Measurements from ENCODE around the gene KRTAP10-4.
"Not testable (repeated sequence)": the region's sequence is repeated elsewhere in the genome, so short reads cannot be mapped to it uniquely, and the experiment has no call there.

KRTAP10-4 gene

DNA sequence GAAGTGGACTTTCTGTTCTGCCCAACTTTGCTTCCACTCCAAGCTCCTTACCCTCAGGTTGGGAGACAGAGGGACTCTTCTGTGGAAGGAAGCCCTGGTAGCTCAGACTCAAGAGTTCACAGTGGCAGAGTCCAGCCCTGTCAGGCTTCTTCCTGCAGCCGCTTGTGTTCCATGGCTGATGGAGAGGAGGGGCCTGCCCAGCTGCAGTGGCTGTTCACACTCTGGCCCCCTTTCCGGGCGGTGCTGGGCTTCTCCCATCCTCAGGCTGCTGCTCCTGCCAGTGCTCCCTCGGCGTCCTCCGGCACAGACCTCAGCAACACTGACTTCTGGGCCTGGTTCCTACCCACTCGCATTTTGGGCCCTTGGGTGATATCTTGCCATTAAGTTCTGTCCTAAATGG is 37.6 kb upstream of the KRTAP10-4 start:
- no peak for DNase-seq

DNA sequence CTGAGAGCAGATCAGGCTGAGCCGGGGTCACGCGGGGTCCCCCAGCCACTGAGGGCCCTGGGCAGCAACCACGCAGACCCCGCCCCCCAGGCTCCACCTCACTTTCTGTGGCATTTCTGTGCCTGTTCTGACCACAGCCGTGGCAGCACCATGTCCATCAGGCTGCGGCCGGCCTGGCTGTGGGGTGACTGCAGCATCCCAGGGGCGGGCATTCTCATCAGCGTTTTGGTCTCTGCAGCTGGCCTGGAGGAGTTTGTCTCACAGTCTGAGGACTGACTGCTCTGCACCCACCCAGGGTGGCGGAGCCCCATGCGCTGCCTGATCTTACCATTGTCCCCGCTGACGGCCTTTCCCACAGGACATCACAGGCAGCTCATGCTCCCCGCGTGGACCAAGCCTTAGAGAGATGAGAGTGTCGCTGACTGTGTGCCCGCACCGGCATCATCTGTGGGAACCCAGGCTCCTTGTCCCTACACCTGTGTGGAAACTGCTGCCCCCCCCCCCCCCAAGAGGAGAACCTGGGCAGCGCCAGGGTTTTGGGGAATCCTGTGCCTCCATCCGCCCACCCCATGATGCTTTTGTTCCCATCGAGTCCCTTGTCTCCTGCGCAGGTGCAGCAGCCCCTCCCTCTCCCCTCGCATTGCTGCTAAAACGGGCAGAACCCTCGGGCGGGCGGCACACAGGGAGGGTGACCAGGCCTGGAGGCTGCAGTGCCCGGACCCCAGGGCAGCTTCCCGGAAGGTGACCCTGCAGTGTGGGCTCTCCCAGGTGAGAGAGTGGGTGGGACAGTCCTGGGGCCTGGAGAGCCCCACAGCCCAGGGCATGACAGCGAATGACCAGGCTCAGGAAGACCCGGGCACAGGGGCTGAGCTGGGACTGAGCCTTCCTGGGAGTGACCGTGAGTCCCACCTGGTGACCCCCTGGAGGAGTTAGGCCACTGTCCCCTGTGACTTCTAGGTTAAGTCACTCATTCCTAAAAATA is 35.3 kb upstream of the KRTAP10-4 start:
- no peak for DNase-seq

DNA sequence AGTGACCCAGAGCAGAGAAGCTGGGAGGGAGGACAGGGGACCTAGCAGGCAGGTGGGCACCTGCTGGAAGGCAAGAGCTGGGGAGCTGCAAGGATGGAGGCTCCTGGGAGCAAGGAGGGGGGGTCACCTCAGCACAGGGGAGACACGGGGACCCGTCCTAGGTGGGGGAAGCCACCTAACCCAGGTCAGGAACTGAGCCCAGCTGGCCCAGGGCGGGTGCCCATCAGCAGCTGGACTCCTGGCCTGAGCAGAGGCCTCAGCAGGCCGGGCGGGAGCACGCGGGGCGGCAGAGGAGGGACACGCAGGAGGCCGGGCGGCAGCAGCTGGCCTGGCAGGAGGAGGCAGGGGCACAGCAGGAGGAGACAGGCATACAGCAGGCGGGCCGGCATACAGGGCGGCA is 34.5 kb upstream of the KRTAP10-4 start:
- DNase-seq: no peak

DNA sequence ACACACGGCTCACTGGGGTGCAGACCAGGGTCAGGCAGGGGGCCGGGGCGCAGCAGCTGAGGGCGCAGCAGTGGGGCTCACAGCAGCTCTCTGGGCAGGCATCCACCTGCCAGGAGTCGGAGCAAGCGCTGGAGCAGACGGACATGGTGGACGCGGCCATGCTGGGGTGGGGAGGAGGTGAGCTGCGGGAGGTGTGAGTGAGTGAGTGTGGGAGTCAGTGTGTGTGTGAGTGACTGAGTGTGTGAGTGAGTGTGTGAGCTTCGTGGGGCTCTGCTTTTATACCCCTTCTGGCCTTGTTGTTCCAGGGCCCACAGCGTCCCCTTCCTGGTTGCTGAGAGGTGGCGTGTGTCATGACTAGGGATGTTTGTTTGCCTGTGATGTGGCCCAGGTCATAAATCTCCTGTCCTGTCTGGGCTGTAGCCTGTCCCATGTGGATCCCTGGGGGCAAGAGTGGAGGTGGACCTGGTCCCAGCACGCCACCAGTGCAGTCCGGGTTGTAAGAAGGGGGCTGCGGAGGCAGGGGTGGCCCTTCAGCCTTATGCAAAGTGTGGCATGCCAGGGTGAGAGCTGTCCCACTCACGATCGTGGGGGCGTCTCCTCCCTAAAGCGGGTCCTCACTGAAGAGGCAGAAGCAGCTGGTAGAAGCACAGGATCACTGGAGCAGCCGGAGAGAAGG is 33.4 kb upstream of the KRTAP10-4 start, which contains the start of gene KRTAP10-1:
Gene KRTAP10-1 (minus strand): TSS at position 205 of the 676 bp plus-strand sequence. CDS start 45 bp downstream, at position 160.
- no peak for DNase-seq

DNA sequence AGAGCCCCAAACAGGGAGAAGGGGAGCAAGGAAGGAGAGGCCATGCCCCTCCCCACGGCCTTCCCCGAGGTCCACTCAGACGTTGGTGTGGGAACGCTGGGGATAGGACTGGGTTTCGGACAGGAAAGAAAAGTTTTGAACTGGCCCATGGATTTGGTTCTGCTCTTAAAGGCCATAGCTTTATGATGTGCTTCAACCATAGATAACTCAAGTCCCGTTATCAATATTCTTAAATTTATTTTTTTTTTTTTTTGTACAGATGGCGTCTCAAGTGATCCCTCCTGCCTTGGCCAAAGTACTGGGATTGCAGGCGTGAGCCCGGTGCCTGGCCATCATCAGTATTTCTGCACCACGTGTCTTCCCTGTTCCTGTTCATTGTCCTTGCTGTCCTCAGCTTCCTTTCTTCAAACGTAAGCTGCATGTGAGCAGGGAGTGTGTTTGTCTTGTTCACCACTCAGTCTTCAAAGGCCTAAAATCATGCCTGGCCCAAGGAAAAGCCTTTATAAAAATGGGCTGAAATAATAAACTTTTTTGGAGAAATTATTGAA is 32.7 kb upstream of the KRTAP10-4 start:
- no peak for DNase-seq

DNA sequence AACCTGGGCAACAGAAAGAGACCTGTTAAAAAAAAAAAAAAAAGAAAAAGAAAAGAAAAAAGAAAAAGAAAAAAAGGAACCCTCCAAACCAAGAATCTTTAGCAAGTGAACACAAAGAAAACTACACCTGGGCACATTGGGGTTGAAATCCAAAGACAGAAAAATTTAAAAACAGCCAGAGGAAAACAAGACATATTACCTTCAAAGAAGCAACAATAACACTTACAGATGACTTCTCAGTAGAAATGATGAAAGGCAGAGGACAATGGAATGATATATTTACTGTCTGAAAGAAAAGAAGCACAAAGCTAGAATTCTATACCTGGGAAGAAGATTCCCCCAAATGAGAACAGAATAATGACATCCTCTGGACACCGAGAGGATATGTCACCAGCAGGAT is 30.8 kb upstream of the KRTAP10-4 start:
- no peak for DNase-seq

DNA sequence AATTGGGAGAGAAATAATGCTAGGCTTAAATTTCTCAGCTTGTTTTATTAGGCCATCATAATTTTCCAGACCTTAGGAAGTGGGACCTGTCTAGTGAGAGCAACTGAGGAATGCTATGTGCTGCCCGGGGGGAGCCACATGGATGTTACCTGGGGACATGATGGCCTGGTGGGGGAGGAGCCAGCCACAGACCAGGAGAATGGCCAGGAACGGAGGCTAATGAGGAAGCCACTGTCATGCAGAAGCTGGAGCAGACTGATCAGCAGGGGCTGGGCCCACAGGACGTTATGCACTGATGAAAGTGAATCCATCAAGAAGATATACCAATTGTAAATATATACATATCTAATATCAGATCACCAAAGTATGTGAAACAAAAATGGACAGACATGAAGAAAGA is 29.0 kb upstream of the KRTAP10-4 start:
- DNase-seq: no peak

DNA sequence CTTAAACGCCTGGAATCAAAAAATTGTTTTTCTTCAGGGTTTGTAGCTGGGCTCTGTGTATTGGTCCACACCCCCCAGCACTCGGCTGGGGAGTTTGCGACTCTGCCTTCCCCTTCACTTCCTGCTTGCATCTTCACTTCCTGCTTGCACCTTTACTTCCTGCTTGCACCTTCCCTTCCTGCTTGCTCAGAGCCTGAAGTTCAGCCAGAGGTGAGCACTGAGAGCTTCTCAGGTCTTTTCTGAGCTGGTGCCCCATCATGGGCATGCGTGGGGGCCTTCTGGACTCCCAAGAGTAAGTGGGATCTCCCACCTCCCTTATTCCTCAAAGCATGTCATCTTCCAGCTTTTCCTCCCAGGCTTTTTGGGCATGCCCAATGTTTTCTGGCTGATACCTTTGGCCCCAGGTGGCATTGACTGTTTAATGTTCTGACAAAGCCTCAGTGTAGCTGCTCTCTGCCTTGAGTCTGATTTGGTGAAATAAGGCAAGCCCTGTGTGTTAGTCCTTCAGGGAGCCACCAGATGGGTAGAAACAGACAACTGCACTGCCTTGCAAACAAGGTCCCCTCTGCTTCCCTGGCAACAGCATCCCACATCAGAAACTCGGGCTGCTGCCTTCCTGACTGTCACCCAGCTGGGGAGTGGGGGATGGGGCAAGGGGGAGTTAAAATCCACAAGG is 25.7 kb upstream of the KRTAP10-4 start:
- DNase-seq: peak; percentile 46 to 51

DNA sequence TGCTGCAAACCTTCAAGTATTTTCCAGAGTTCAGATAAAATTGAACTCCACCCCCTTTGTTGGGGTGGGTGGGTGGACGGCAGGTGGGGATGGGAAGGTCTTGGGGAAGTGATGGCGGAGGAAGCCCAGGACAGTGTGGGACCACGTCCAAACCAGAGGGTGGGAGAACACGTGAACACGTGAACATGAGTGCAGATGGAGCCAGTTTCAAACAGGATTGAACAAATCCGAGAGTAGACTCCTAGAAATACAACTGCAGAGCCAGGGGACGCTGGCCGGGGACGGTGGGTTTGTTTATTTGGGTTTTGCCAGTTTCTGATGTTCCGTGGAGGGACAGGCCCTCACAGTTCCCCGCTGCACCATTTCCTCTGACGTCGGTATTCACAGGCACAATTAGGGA is 25.1 kb upstream of the KRTAP10-4 start:
- DNase-seq: no peak

DNA sequence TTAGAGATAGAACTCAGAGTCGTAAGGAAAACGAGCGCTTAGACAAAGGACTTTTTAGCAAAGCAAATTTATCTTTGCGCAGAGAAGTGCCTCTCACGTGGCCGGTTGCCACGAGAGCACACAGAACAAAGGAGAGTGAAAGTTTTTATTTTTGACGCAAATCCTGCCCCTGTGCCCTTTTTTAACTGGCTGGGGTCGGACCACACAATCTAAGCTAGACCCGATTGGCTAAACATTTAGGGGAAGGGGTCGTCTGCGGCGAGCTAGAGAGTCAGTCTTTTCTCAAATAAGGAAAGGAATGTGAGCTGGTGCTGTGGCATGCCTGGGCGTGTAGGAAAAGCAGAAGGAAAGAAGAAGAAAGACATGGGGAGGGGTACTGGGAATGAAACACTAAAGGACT is 24.6 kb upstream of the KRTAP10-4 start:
- no peak for DNase-seq

DNA sequence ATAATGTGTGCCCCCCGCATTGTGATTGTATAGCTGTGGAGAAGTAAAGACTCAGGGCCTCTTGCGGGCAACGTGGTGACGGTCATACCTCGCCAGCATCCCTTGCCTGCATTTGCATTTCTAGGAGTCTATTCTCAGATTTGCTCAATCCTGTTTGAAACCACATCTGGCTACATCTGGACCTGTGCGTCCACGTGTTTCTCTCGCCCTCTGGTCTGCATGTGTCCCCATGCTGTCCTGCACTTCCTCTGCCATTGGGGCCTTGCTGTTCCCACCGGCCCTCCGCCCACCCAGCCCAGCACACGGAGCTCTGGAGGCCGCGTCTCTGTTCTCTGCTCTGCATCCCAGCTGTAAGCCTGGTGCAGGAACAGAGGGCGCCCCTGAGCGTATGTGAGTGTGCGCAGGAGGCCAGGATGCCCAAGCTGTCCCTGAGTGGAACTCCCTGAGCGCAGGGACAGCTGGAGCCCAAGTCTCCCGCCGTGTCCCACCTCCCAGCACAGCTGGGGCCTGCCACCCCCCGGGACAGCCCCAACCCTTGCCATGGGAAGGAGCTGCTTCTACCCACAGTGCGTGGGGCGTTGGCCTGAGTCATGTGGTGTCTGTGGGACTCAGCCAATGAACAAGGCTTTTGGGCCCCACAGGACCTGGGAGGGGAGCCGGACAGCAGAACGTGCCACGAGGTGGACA is 23.9 kb upstream of the KRTAP10-4 start:
- DNase-seq: no peak

DNA sequence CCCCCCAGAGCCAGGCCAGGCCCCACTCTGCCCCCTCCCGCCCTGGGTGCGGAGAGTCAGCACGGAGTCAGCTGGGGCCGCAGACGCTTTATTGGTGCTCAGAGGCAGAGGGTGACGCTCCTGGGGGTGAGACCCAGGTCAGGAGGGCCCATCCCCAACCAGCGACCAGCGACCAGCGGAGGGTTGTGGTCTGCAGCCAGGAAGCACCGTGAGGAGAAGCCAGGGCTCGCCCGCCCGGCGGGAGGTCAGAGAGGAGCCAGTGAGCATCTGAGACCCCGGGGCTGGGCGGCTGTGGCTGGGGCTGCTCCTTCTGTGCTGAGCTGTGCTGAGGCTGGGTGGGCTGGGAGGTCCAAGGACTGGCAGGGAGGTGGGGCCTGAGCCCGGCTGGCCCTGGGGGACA is 23.2 kb upstream of the KRTAP10-4 start:
- not testable (repeated sequence) for DNase-seq

DNA sequence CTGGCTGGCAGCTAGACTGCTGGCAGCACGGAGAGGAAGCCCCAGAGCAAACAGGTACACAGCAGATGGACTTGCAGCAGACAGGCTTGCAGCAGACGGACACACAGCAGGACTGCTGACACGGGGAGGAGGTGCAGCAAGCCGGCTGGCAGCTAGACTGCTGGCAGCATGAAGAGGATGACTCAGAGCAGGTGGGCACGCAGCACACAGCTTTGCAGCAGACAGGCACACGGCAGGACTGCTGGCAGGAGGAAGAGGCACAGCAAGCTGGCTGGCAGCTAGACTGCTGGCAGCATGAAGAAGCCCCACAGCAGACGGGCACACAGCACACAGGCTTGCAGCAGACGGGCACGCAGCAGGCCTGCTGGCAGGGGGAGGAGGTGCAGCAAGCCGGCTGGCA is 22.7 kb upstream of the KRTAP10-4 start:
- no peak for DNase-seq

DNA sequence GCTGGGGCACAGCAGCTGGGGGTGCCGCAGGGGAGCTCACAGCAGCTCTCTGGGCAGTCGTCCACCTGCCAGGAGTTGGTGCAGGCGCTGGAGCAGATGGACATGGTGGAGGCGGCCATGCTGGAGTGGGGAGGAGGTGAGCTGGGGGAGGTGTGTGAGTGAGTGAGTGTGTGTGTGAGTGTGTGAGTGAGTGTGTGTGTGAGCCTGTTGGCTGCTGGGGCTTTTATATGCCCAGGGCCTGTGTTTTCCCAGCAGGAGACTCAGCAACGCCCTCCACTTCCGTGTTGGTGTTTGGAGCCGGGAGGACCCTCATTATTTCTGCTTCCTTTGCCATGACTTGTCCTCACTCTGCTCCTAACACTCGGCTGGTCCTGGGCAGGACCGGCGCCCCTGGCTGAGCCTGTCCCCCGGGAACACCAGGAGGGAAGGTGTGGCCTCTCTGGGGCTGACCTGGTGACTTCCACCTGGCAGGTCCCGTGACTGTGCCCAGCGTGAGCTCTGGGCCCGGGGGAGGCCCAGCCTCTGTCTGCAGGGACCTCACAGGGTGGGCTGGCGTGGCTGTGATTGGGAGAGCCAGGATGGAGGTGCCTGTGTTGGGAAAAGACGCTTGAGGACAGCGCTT is 22.1 kb upstream of the KRTAP10-4 start, which contains the start of gene KRTAP10-2:
Gene KRTAP10-2 (minus strand): TSS at position 166 of the 622 bp plus-strand sequence. CDS start 47 bp downstream, at position 119.
- no peak for DNase-seq

DNA sequence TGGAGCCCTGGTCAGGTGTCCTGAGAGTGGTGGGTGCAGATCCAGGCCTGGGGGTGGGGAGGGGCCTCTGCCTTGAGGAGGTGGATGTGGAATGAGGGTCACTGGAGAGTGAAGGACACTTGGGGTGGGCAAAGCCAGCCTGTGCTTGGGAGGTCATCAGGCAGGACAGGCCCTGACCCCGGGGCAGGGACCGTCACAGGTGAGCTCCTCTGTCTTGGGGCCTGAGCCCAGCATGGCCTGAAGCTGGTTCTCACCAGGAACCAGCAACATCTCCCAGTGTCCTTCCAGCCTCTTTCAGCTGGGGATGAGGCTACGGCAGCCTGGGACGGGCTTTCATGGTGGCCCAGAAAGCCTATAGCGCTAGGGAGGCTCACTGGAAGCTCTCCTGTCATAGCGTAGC is 21.4 kb upstream of the KRTAP10-4 start:
- no peak for DNase-seq

DNA sequence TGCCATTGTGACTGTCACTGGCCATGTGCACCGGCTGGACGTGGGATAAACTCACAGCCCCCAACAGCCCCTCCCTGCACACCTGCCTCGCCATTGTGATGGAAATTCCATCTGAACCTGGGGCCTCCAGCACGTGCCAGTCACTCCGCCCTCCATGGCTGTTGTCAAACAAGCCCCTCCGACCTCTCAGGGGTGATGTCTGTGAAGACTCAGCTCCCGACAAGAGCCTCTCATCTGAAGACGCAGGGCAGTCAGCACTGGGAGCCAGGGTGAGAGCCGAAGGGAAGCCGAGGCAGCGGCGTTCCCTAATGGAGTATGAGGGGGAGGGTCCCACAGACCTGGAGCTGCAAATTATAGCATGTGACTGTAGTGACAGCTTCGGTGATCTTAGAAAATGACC is 20.8 kb upstream of the KRTAP10-4 start:
- no peak for DNase-seq

DNA sequence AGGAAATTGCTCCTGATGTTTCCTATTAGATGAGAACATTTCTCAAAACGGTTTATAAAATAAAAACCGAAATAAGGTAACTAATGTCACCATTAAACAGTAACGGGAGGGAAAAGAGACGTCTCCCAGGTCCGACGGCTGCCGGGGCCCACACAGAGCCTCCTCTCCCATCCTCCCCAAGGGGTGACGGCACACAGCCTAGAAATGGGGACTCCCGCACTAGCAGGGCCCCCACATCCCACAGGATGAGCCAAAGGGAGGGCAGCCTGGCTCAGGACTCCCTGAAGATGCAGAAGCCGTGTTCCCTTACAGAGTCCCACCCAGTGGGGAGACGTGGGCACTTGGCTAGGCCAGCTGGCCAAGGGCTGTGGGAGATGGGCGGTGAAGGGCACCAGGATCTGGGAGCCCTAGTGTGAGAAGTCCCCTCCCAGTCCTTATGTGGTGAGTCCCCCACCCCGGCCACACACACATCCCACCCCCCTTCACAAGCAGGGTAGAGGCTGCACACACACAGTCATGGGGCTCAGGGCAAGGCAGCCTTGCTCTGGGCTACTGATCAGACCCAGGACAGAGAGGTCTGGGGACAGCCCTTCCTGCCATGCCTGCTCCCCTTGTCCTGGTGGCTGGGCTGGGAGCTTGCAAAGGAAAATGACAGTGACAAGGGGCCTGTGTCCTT is 18.2 kb upstream of the KRTAP10-4 start:
- DNase-seq: no peak

DNA sequence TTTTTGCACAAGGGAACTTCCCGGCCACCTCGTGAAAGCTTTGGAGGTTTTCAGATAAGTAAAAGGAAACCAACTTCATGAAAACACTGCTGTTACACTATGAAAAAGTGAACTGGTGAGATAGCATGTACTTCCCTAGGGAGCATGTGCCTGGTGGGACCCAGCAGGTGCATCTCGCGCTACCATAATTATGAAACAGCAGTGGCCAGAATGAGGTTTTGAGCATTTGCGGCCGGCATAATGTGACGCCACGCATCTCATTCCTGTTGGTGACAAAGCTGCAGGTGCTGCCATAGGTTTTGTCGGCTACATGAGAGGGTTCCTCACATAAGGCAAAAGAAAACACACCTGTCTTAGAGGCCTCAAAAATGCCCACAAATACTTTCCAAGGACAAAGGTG is 16.6 kb upstream of the KRTAP10-4 start:
- DNase-seq: no peak

DNA sequence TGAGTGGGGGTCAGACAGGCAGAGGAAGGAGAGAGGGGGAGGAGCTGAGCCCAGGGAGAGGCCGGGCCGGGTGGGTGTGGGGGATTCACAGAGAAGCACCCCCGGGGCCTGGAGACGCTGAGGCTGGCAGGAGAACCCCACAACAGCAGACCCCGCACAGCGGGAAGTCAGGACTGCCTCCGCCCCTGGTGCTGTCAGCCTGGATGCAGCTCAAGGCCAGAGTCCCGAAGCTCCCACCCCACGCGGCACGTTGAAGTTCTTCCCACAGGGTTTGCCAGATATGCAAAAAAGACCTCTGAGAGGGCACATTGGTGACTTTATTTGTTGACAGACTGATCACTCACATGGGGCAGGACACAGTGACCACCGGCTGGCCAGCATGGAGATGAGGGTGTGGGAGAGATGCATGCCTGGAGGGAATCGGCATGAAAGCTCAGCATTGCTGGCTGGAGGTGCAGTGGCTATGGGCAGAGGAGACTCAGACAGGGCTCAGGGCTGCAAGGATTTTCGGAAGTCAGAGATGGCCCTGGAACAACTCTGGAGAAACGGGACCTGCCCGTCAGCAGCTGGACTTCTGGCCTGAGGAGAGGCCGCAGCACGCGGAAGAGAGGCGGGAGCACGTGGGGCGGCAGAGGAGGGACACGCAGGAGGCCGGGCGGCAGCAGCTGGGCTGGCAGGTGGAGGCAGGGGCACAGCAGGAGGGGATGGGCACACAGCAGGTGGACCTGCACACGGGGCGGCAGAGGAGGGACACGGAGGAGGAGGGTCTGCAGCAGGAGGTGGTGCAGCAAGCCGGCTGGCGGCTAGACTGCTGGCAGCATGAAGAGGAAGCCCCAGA is 15.8 kb upstream of the KRTAP10-4 start:
- no peak for DNase-seq

DNA sequence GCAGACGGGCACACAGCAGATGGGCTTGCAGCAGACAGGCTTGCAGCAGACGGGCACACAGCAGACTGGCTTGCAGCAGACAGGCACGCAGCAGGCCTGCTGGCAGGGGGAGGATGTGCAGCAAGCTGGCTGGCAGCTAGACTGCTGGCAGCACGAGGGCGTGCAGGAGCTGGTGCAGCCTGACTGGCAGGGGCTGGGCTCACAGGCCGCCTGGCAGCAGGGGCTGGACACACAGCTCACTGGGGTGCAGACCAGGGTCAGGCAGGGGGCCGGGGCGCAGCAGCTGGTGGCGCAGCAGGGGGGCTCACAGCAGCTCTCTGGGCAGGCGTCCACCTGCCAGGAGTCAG is 15.2 kb upstream of the KRTAP10-4 start:
- not testable (repeated sequence) for DNase-seq
